ENCODE measurements around the gene PRKAG2.

DNA sequence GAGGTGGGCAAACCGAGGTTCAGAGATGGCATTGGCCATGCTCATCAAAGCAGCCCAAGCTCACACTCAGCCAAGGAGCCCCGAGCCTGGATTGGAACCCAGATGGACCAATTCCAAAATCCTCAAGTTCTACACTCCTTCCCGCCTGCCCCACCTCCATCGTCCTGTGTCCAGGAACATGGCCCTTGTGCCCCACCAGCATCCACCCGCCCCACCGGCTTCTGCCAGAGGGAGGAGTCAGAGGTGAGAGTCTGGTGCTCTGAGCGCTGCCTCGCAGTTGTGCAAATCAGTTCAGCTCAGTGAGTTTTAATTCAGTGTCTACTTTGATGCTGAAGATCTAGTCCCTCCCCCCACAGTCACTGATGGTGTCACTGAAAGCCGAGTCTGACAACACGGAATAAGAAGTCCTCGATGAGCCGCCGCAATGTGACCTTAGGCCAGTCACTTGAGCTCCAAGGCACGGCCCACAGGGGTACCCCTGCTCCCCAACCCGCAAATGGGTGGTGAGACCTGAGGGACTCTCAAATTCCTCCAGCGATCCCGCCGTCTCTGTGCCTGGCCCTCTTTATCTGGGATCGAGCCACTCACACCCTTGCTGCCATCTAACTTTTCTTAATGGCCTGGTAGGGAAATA, 26.3 kb downstream of the PRKAG2 start:
- no peak for TF ChIP-seq EZH2 (IDR thresholded peaks at IDR 0.05; ENCODE audit: low read length, unreplicated experiment)
- TF ChIP-seq, protein P1, sequence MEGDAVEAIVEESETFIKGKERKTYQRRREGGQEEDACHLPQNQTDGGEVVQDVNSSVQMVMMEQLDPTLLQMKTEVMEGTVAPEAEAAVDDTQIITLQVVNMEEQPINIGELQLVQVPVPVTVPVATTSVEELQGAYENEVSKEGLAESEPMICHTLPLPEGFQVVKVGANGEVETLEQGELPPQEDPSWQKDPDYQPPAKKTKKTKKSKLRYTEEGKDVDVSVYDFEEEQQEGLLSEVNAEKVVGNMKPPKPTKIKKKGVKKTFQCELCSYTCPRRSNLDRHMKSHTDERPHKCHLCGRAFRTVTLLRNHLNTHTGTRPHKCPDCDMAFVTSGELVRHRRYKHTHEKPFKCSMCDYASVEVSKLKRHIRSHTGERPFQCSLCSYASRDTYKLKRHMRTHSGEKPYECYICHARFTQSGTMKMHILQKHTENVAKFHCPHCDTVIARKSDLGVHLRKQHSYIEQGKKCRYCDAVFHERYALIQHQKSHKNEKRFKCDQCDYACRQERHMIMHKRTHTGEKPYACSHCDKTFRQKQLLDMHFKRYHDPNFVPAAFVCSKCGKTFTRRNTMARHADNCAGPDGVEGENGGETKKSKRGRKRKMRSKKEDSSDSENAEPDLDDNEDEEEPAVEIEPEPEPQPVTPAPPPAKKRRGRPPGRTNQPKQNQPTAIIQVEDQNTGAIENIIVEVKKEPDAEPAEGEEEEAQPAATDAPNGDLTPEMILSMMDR (conservative IDR thresholded peaks at IDR 0.05; ENCODE audit: low read depth, low read length), result no peak

All from PC-3 (cell line).